Nephron progenitor cell (in vitro differentiated cells): ENCODE data around the gene DLG1.
A peak's percentile ranks its signal among the peaks of the same experiment; 100 is the strongest.

Experiments
- DNase-seq: peaks from one replicate; pipeline ENCODE4 v3.0.0; 2021
- H3K27ac Mint-ChIP-seq: 2 replicates; pipeline ENCODE4 v1.8.0; 2021; ENCODE audit warnings: mild to moderate bottlenecking, moderate library complexity, mixed read lengths
- H3K27me3 Mint-ChIP-seq: 2 replicates; pipeline ENCODE4 v1.8.0; 2021; ENCODE audit warnings: mild to moderate bottlenecking, low read depth, mixed read lengths; ENCODE audit not compliant: poor library complexity
- H3K36me3 Mint-ChIP-seq: 2 replicates; pipeline ENCODE4 v1.8.0; 2021; ENCODE audit warnings: low read depth, mixed read lengths
- H3K4me1 Mint-ChIP-seq: 2 replicates; pipeline ENCODE4 v1.8.0; 2021; ENCODE audit warnings: mixed read lengths
- H3K4me3 Mint-ChIP-seq: 2 replicates; pipeline ENCODE4 v1.8.0; 2021; ENCODE audit warnings: mild to moderate bottlenecking, moderate library complexity, mixed read lengths
- H3K9me3 Mint-ChIP-seq: 2 replicates; pipeline ENCODE4 v1.8.0; 2021; ENCODE audit warnings: mild to moderate bottlenecking, moderate library complexity, mixed read lengths
- CTCF ChIP-seq: fragments of 200-600 bp; sonication (generic); IDR thresholded peaks from 2 replicates; pipeline ENCODE4 v1.5.0; 2021; ENCODE audit warnings: antibody characterized with exemption

Gene DLG1

GRCh38 chr3:197125636-197126035 is 172.8 kb downstream of the DLG1 start:
- no peak for DNase-seq
- peak overlapping the region; percentile 0 for H3K27ac Mint-ChIP-seq
- TF ChIP-seq CTCF: no peak
- no peaks in the 10 kb centered on the region for H3K4me1 Mint-ChIP-seq
- H3K9me3 Mint-ChIP-seq: no peaks in the 10 kb centered on the region
- H3K4me3 Mint-ChIP-seq: no peak overlapping the region
- H3K36me3 Mint-ChIP-seq: peaks cover 47% of the 10 kb centered on the region
- H3K27me3 Mint-ChIP-seq: no peaks in the 10 kb centered on the region

GRCh38 chr3:197124713-197125112 is 173.7 kb downstream of the DLG1 start:
- Mint-ChIP-seq H3K9me3 (no peaks in the 10 kb centered on the region), H3K4me1 (no peaks in the 10 kb centered on the region), H3K27me3 (no peaks in the 10 kb centered on the region), H3K27ac (no peak overlapping the region), H3K4me3 (no peak overlapping the region), H3K36me3 (peaks cover 43% of the 10 kb centered on the region)
- no peak for DNase-seq
- no peak for TF ChIP-seq CTCF

- Mint-ChIP-seq H3K4me1 (no peaks in the 10 kb centered on the region), H3K9me3 (no peaks in the 10 kb centered on the region), H3K27me3 (no peaks in the 10 kb centered on the region), H3K4me3 (no peak overlapping the region), H3K36me3 (peaks cover 34% of the 10 kb centered on the region), H3K27ac (no peak overlapping the region)
- no peak for DNase-seq
- TF ChIP-seq CTCF: no peak
Measured at GRCh38 chr3:197122394-197122793, 176.0 kb downstream of the DLG1 start.

- H3K27ac Mint-ChIP-seq: no peak overlapping the region
- no peak overlapping the region for H3K4me3 Mint-ChIP-seq
- no peak for TF ChIP-seq CTCF
- H3K4me1 Mint-ChIP-seq: no peaks in the 10 kb centered on the region
- DNase-seq: no peak
- no peaks in the 10 kb centered on the region for H3K9me3 Mint-ChIP-seq
- H3K27me3 Mint-ChIP-seq: peaks cover 4% of the 10 kb centered on the region
- peaks cover 63% of the 10 kb centered on the region for H3K36me3 Mint-ChIP-seq
Measured at GRCh38 chr3:197117114-197117513, 181.3 kb downstream of the DLG1 start.

GRCh38 chr3:197114007-197114406 is 184.4 kb downstream of the DLG1 start:
- no peak overlapping the region for H3K4me3 Mint-ChIP-seq
- peaks cover 81% of the 10 kb centered on the region for H3K36me3 Mint-ChIP-seq
- no peak for DNase-seq
- H3K9me3 Mint-ChIP-seq: peaks cover 5% of the 10 kb centered on the region
- H3K27me3 Mint-ChIP-seq: peaks cover 4% of the 10 kb centered on the region
- no peak overlapping the region for H3K27ac Mint-ChIP-seq
- no peak for TF ChIP-seq CTCF
- no peaks in the 10 kb centered on the region for H3K4me1 Mint-ChIP-seq

GRCh38 chr3:197111685-197112084 is 186.7 kb downstream of the DLG1 start:
- Mint-ChIP-seq H3K27ac (no peak overlapping the region), H3K4me3 (no peak overlapping the region), H3K36me3 (peaks cover 93% of the 10 kb centered on the region), H3K4me1 (no peaks in the 10 kb centered on the region), H3K9me3 (peaks cover 5% of the 10 kb centered on the region), H3K27me3 (peaks cover 4% of the 10 kb centered on the region)
- TF ChIP-seq CTCF: no peak
- DNase-seq: no peak
